Fibroblast of villous mesenchyme (primary cell): ENCODE measurements around the gene KMT5C. TPM values are rescaled to one million over a fixed set of nuclear protein-coding genes. Genes with fewer than 3 reads are reported as not detected.

ENCODE experiments used
- DNase-seq: peaks from one replicate; pipeline ENCODE4 v3.0.0-alpha.2; 2010; ENCODE audit warnings: low read depth
- H3K4me3 ChIP-seq: 2 replicates; pipeline ENCODE4 v1.5.1; 2011; ENCODE audit warnings: low read depth, mild to moderate bottlenecking, low read length
- CTCF ChIP-seq: IDR thresholded peaks from 2 replicates; pipeline ENCODE4 v1.5.1; 2012; ENCODE audit warnings: low read depth, mild to moderate bottlenecking, low read length; ENCODE audit not compliant: insufficient read depth
- total RNA-seq: library from RNA; depleted of rRNA; stranded (reverse); fragments of >200 nt; gene quantifications from 2 replicates; pipeline ENCODE4 v1.2.3, GENCODE V29; 2012

The KMT5C gene
- total RNA-seq, 1 donor = 6.9 TPM

DNA sequence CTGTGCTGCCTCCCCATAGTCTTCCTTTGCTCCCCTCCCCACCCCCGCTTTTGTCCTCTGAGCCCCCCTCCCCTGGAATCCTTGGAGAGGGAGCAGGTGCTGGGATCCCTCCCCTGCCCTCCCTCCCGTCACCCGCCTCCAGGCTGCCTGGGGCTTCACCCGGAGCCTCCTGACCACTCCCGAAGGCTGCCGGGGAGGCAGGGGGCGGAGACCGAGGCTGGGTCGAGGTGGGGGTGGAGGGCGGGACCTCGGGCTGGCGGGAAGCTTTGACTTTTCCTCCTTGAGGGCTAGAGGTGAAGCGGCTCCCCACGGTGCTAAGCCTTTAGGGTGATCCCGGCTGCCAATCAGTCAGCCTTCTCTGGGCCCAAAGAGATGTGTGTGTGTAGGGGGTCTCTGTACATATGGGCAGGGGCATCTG, 1.5 kb downstream of the KMT5C start:
- TF ChIP-seq CTCF = no peak
- DNase-seq = peak; percentile 54
- peak overlapping the region; percentile 77 for H3K4me3 ChIP-seq

DNA sequence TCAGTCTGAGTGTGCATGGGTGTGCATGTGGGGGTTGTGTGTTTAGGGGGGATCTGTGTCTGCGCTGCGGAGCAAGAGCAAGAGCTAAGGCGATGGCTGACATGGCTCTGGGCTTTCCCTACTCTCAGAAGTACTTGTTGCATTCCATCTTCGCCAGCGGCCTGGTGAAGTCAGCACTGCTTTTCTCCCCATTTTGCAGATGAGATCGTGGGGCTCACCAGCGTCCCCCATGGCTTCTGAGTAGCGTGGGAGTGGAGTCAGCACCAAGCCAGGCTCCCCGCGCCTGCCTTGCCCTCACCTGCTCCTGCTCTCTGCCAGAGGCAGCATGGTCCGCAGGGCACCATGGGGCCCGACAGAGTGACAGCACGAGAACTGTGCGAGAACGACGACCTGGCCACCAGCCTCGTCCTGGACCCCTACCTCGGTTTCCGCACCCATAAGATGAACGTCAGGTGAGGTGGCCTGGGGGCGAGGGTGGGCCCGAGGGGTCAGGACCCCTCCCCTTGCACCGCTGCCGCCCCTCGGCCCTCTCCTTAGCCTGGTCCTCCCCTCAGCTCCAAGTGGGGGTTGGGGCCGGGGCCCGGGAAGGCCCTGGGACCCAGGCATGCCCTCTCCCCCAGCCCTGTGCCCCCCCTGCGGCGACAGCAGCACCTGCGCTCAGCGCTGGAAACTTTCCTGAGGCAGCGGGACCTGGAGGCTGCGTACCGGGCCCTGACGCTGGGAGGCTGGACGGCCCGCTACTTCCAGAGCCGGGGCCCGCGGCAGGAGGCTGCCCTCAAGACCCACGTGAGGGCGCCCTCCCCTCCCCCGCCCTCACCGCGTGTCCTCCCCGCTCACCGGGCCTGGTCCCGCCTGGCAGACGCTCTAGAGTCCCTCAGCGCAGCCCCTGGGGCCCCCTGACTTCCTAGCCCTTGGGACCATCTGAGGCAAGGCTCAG, 2.2 kb downstream of the KMT5C start:
- H3K4me3 ChIP-seq = peak overlapping the region; percentile 13
- no peak for TF ChIP-seq CTCF
- no peak for DNase-seq

GRCh38 chr19:55344444-55344843, 4.8 kb downstream of the KMT5C start:
- peak; percentile 44 for DNase-seq
- peak; percentile 14 for TF ChIP-seq CTCF
- no peak overlapping the region for H3K4me3 ChIP-seq

- H3K4me3 ChIP-seq = no peak overlapping the region
- no peak for TF ChIP-seq CTCF
- DNase-seq = no peak
Measured at GRCh38 chr19:55345101-55345817, 5.6 kb downstream of the KMT5C start.

DNA sequence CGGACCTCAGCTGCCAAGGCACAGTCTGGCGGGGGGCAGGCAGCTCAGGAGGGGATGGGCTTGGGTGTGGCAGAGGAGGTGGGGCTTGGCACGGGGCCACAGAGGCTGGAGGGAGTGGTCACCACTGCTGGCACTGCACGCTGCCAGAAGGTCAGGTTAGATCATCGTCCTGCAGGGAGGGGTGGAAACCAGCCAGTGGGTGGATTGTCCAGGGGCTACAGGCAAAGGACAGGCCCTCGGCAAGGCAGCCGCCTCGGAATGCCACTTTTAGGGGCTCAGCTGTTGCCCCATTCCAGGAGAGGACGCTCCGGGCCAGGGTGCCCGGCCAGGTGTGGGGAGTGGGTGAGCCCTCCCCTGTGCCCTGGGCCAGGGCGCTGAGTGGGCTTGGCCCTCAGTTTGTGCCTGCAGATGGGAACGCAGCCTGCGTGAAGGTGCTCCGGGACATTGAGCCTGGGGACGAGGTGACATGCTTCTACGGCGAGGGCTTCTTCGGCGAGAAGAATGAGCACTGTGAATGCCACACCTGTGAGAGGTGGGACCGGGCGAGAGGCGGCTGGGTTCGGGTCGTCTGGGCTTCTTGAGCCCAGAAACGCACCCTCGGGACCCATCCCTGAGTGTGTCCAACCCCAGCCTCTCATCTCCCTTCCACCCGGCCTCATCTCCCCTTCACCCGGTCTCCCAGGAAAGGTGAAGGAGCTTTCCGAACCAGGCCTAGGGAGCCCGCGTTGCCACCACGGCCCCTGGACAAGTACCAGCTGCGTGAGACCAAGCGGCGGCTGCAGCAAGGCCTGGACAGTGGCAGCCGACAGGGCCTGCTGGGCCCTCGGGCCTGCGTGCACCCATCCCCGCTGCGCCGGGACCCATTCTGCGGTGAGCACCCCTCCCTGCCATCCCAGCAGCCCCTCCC, 6.4 kb downstream of the KMT5C start:
- H3K4me3 ChIP-seq = no peak overlapping the region
- DNase-seq = no peak
- TF ChIP-seq CTCF = no peak

GRCh38 chr19:55346725-55347441, 7.2 kb downstream of the KMT5C start:
- DNase-seq = no peak
- no peak overlapping the region for H3K4me3 ChIP-seq
- no peak for TF ChIP-seq CTCF
